Measurements from ENCODE around the gene FOXE3. TPM values are rescaled to one million over a fixed set of nuclear protein-coding genes. Genes with fewer than 3 reads are reported as not detected.

The FOXE3 gene
- total RNA-seq, 1 donor from 2014 or later = not detected

GRCh38 chr1:47409311-47410067 is 6.6 kb upstream of the FOXE3 start:
- Histone ChIP-seq H3K27me3 (no peaks in the 10 kb centered on the region), H3K4me1 (no peaks in the 10 kb centered on the region), H3K9me3 (no peaks in the 10 kb centered on the region), H3K36me3 (no peaks in the 10 kb centered on the region), H3K4me3 (no peak overlapping the region), H3K27ac (no peak overlapping the region)
- DNase-seq (ENCODE audit: low spot score in 2 of 2) = no peak
- TF ChIP-seq CTCF (IDR thresholded peaks at IDR 0.05) = no peak
- intact Hi-C loops (cut with DNase I) = no loop called here

DNA sequence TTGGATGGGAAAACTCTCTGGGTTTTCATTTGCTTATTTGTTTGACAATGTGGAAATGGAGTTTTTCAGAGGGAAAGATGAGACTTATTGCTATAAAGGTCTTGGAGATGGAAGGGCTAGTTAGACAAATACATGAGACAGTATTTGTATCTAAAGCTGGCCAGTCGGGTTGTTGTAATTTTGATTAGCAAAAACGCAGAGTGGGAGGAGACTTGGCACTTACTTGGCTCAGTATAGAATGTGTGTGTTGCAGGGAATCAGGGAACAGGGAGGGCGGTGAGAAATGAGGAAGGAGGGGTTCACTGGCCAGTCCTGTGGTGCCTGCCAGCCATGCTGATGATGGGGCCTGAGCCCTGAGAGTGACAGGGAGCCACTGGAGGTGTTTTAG is 6.0 kb upstream of the FOXE3 start:
- intact Hi-C loops (cut with DNase I) = no loop called here
- TF ChIP-seq CTCF (IDR thresholded peaks at IDR 0.05) = no peak
- Histone ChIP-seq H3K27me3 (no peaks in the 10 kb centered on the region), H3K4me3 (no peak overlapping the region), H3K36me3 (no peaks in the 10 kb centered on the region), H3K27ac (no peak overlapping the region), H3K9me3 (no peaks in the 10 kb centered on the region), H3K4me1 (no peaks in the 10 kb centered on the region)
- DNase-seq (ENCODE audit: low spot score in 2 of 2) = no peak

DNA sequence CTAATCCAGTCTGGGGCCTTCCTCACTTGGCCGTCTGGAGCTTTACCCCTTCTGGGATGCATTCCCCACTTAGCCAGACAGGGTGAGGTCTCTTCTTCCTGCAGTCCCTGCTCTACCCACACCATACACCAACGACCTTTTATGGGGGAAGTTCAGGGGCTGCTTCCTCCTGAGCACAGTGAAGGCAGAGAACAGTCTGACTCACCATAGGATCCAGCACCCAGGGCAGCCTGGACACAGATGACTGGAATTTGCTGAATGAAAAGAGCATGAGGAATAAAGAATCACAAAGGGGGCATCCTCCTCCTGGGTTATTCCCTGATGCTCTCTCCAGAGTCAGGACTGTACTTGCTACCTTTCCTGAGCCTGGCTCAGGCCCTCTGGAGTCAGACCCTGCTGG is 4.6 kb upstream of the FOXE3 start:
- DNase-seq (ENCODE audit: low spot score in 2 of 2) = no peak
- Histone ChIP-seq H3K4me1 (no peaks in the 10 kb centered on the region), H3K27me3 (no peaks in the 10 kb centered on the region), H3K36me3 (no peaks in the 10 kb centered on the region), H3K4me3 (no peak overlapping the region), H3K27ac (no peak overlapping the region), H3K9me3 (no peaks in the 10 kb centered on the region)
- intact Hi-C loops (cut with DNase I) = no loop called here
- TF ChIP-seq CTCF (IDR thresholded peaks at IDR 0.05) = no peak

- no peak overlapping the region for H3K4me3 ChIP-seq
- H3K4me1 ChIP-seq = no peaks in the 10 kb centered on the region
- TF ChIP-seq CTCF (IDR thresholded peaks at IDR 0.05) = no peak
- intact Hi-C loops (cut with DNase I) = no loop called here
- no peak overlapping the region for H3K27ac ChIP-seq
- no peaks in the 10 kb centered on the region for H3K36me3 ChIP-seq
- no peaks in the 10 kb centered on the region for H3K9me3 ChIP-seq
- peaks cover 4% of the 10 kb centered on the region for H3K27me3 ChIP-seq
- no peak for DNase-seq (ENCODE audit: low spot score in 2 of 2)
These were observed 3.6 kb upstream of the FOXE3 start for GRCh38 chr1:47412437-47412836.

DNA sequence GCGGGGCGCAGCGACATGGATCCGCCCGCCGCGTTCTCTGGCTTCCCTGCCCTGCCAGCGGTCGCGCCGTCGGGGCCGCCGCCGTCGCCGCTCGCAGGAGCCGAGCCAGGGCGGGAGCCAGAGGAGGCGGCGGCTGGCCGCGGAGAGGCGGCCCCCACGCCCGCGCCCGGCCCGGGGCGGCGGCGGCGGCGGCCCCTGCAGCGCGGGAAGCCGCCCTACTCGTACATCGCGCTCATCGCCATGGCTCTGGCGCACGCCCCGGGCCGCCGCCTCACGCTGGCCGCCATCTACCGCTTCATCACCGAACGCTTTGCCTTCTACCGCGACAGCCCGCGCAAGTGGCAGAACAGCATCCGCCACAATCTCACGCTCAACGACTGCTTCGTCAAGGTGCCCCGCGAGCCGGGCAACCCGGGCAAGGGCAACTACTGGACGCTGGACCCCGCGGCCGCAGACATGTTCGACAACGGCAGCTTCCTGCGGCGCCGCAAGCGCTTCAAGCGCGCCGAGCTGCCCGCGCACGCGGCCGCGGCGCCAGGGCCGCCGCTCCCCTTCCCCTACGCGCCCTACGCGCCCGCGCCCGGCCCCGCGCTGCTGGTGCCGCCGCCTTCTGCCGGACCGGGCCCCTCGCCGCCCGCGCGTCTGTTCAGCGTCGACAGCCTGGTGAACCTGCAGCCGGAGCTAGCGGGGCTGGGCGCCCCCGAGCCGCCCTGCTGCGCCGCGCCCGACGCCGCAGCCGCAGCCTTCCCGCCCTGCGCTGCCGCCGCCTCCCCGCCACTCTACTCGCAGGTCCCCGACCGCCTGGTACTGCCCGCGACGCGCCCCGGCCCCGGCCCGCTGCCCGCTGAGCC is 459 bp downstream of the FOXE3 start:
- no peak for DNase-seq (ENCODE audit: low spot score in 2 of 2)
- Histone ChIP-seq H3K27ac (no peak overlapping the region), H3K27me3 (peaks cover 4% of the 10 kb centered on the region), H3K9me3 (no peaks in the 10 kb centered on the region), H3K4me3 (peak overlapping the region; percentile 44 to 54), H3K36me3 (no peaks in the 10 kb centered on the region), H3K4me1 (no peaks in the 10 kb centered on the region)
- intact Hi-C loops (cut with DNase I) = no loop called here
- no peak for TF ChIP-seq CTCF (IDR thresholded peaks at IDR 0.05)
